SK-N-MC (cell line): ENCODE results near the gene NRXN3.

Experiments
- EZH2 ChIP-seq: fragments of 200-600 bp; sonication (generic); IDR thresholded peaks from one replicate; pipeline ENCODE4 v1.6.1; 2017; ENCODE audit warnings: antibody characterized with exemption
- FOXP2 ChIP-seq: optimal IDR thresholded peaks from 2 replicates; pipeline ENCODE3; 2011; ENCODE audit warnings: mild to moderate bottlenecking, moderate library complexity; ENCODE audit not compliant: insufficient read depth; ENCODE audit errors: extremely low read length, control extremely low read depth
- POLR2AphosphoS5 ChIP-seq: IDR thresholded peaks from 2 replicates; pipeline ENCODE4 v1.6.1; 2012; ENCODE audit warnings: mild to moderate bottlenecking, low read depth, low read length, borderline replicate concordance

GRCh38 chr14:79016828-79017505, 846.8 kb downstream of the NRXN3 start:
- no peak for TF ChIP-seq EZH2
- TF ChIP-seq POLR2AphosphoS5 = no peak
- no peak for TF ChIP-seq FOXP2
